Measurements from ENCODE around the gene WDFY1. TPM values are rescaled to one million over a fixed set of nuclear protein-coding genes. Genes with fewer than 3 reads are reported as not detected.

Gene WDFY1
- total and polyA plus RNA-seq, 2 donors (not counting 1 experiment from before 2014, with no cell fraction given), result 28.8 to 76.0 TPM

DNA sequence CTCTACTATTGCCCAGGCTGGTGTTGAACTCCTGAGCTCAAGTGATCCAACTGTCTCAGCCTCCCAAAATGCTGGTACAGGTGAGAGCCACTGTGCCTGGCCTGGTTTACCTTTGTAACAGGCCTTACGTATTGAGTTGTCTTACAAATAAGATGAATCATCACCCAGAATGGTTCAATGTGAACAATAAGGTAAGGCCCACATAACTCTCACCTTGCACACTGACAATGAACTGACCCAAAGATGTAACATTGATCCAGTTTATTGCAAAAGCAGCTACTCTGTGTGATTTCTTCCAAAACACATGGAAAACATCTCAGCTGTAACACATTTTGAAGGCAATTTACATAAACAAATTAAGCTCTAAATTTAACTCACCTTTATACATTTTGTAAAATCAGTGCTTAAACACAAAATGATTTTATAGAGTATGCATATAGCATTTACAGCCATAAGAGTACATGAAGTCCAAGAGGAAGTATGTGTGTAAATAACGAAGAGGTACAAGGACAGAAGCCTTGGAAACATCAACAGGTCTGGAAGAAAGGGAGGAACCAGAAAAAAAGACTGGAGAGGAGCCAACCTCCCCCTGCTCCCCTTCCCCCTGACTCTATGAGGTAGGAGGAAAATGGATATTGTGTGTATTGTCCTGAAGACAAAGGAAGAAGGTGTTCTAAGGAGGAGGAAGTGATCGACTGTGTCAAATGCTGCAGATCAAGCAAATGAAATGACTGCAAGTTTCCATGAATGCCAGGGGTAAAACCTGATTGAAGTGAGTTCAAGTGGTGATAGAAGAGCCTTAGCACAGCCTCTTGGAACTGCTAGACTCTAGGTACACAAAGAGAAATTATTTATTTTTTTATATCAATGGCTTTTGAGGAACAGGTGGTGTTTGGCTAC is 5.6 kb upstream of the WDFY1 start:
- intact Hi-C loops (cut with micrococcal nuclease), result loop anchor here (10.0 kb wide), 1 partner anchor 1296 kb away; the partner anchor contains the start of gene FARSB
- no peak for TF ChIP-seq EZH2 (IDR thresholded peaks at IDR 0.05; ENCODE audit: borderline replicate concordance, insufficient read depth, low read depth, low read length, poor library complexity, severe bottlenecking)
- TF ChIP-seq, protein P1, sequence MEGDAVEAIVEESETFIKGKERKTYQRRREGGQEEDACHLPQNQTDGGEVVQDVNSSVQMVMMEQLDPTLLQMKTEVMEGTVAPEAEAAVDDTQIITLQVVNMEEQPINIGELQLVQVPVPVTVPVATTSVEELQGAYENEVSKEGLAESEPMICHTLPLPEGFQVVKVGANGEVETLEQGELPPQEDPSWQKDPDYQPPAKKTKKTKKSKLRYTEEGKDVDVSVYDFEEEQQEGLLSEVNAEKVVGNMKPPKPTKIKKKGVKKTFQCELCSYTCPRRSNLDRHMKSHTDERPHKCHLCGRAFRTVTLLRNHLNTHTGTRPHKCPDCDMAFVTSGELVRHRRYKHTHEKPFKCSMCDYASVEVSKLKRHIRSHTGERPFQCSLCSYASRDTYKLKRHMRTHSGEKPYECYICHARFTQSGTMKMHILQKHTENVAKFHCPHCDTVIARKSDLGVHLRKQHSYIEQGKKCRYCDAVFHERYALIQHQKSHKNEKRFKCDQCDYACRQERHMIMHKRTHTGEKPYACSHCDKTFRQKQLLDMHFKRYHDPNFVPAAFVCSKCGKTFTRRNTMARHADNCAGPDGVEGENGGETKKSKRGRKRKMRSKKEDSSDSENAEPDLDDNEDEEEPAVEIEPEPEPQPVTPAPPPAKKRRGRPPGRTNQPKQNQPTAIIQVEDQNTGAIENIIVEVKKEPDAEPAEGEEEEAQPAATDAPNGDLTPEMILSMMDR (IDR thresholded peaks at IDR 0.05), result no peak
- H3K4me1 ChIP-seq (ENCODE audit: control insufficient read depth in 2 of 2, insufficient read depth in 2 of 2, low read length in 2 of 2), result peaks cover 31 to 40% of the 10 kb centered on the region in 2 donors
- H2AFZ ChIP-seq (ENCODE audit: insufficient read depth, low read depth, low read length, poor library complexity, severe bottlenecking), result peak overlapping the region; percentile 72
- Mint-ChIP-seq H3K4me1 (peaks cover 55% of the 10 kb centered on the region), H3K27me3 (no peaks in the 10 kb centered on the region), H3K9me3 (ENCODE audit: insufficient read depth) (no peaks in the 10 kb centered on the region), H3K4me3 (peak overlapping the region; percentile 73), H3K27ac (peak overlapping the region; percentile 93)
- H4K20me1 ChIP-seq (ENCODE audit: control insufficient read depth, insufficient read depth, low read length, poor library complexity, severe bottlenecking), result no peaks in the 10 kb centered on the region
- peak overlapping the region; percentile 61 for H3K4me2 ChIP-seq (replicated peaks; ENCODE audit: low read depth, low read length, poor library complexity, severe bottlenecking)
- H3K36me3 ChIP-seq (replicated peaks in 1 of 2; ENCODE audit: control extremely low read depth in 1 of 2, control insufficient read depth in 1 of 2, extremely low read depth in 1 of 2, insufficient read depth in 2 of 2, low read length in 1 of 2), result no peaks in the 10 kb centered on the region
- ChIA-PET CTCF (interaction anchor here (0.6 to 1.7 kb wide), 4 partner anchors 16 to 659 kb away, joined by 3 to 11 read pairs (median 3); no protein-coding TSS in a partner anchor), POLR2A (interaction anchor here (0.7 kb wide), 1 partner anchor 42 kb away, joined by 3 read pairs; no protein-coding TSS in a partner anchor)
- ATAC-seq (ENCODE audit: low read depth) (no peak), DNase-seq (peak; percentile 36)
- peaks cover 56% of the 10 kb centered on the region for H3K79me2 ChIP-seq (ENCODE audit: control insufficient read depth, insufficient read depth, low read length)
- peak overlapping the region; percentile 50 for H3K9ac ChIP-seq (ENCODE audit: low read length)
- 69% methylated on average over 2 of the region's 3 CpGs for WGBS (ENCODE audit: insufficient coverage)
- H3K9me3 ChIP-seq (ENCODE audit: control extremely low read depth in 1 of 3, control insufficient read depth in 2 of 3, insufficient read depth in 1 of 3, low read length in 2 of 3), result no peaks in the 10 kb centered on the region
- H3K27me3 ChIP-seq (replicated peaks in 1 of 4; ENCODE audit: control extremely low read depth in 1 of 4, control insufficient read depth in 3 of 4, insufficient read depth in 4 of 4, low read length in 3 of 4), result no peaks in the 10 kb centered on the region
- H3K27ac ChIP-seq (ENCODE audit: low read length in 2 of 2), result peak overlapping the region; percentile 31 to 40
- peak overlapping the region in 2 of 5 experiments; percentile 32 to 34 for H3K4me3 ChIP-seq (ENCODE audit: control extremely low read depth in 1 of 5, extremely low read depth in 1 of 5, insufficient read depth in 1 of 5, low read depth in 2 of 5, low read length in 4 of 5)

Data from B cell (primary cell).